Right lobe of liver (tissue), 6 donors: ENCODE measurements around the gene PDLIM5. TPM values are rescaled to one million over a fixed set of nuclear protein-coding genes. Genes with fewer than 3 reads are reported as not detected.

ENCODE experiments used
- ATAC-seq, 4 donors: fragments of 200-7000 bp; cut with Tn5 transposase; one replicate each; pipeline ENCODE4 v1.9.1; 2020; ENCODE audit warnings: mild to moderate bottlenecking in 4 of 4, moderate library complexity in 4 of 4
- DNase-seq, 3 donors: peaks; one replicate each; pipeline ENCODE4 v3.0.0-alpha.2; 2020
- H3K27ac ChIP-seq, 3 donors: fragments of 200-600 bp; one replicate each; pipeline ENCODE4 v1.8.0; 2022
- H3K27me3 ChIP-seq, 2 donors: fragments of 200-600 bp; one replicate each; pipeline ENCODE4 v1.8.0; 2022
- H3K36me3 ChIP-seq, 4 donors: fragments of 200-600 bp; sonication (generic) in 1 of 4; one replicate each; pipeline versions ENCODE4 v1.5.1 to v1.8.0; 2017 to 2022; ENCODE audit warnings: control low read depth in 1 of 4
- H3K4me1 ChIP-seq, 4 donors: fragments of 200-600 bp; sonication (generic) in 1 of 4; one replicate each; pipeline versions ENCODE4 v1.5.1 to v1.8.0; 2017 to 2022; ENCODE audit warnings: control low read depth in 1 of 4
- H3K4me3 ChIP-seq, 3 donors: fragments of 200-600 bp; one replicate each; pipeline ENCODE4 v1.8.0; 2022
- H3K9me3 ChIP-seq, 4 donors: fragments of 200-600 bp; sonication (generic) in 1 of 4; one replicate each; pipeline versions ENCODE4 v1.5.1 to v1.8.0; 2017 to 2022; ENCODE audit warnings: control low read depth in 1 of 4
- CTCF ChIP-seq, 4 donors: fragments of 200-600 bp in 3 of 4; fragments of 450-650 bp in 1 of 4; IDR thresholded peaks; one replicate each; pipeline versions ENCODE4 v1.5.1 to v1.8.0; 2016 to 2022; ENCODE audit warnings: antibody characterized with exemption in 4 of 4, mild to moderate bottlenecking in 2 of 4
- POLR2A ChIP-seq: fragments of 450-650 bp; IDR thresholded peaks from one replicate; pipeline ENCODE4 v1.6.1; 2017; ENCODE audit warnings: antibody characterized with exemption, mild to moderate bottlenecking
- WGBS: methylation state at CpG from one replicate; pipeline ENCODE4 v1.1.6; 2018; ENCODE audit warnings: low coverage, low lambda C conversion rate; ENCODE audit not compliant: insufficient coverage; ENCODE audit errors: missing lambda C conversion rate; 5-methylcytosine and 5-hydroxymethylcytosine counted together
- intact Hi-C, 2 donors: fragments of 100-400 bp; cut with DNase I; formaldehyde crosslinking; loops; one replicate each; pipeline versions ENCODE4 v1.11.2 to v1.14.1; 2022
- total RNA-seq, 6 experiments: library from RNA; depleted of rRNA in 2 of 6; stranded (reverse); fragments of >200 nt in 2 of 6; fragmentation: NEBNext Ultra II Directional in 3 of 6; extraction: Animal tissue kit (Norgen Biotek cat#: 25700) in 3 of 6; gene quantifications; one replicate each; pipeline versions ENCODE4 v1.1.0 to v1.2.4, GENCODE V29; 2016 to 2023
- donor health status: DM: no; HTN: yes; CAD: no.
- donor health status: DM: no; HTN: no; CAD: no.
- donor health status: DM: no; HTN: no; CAD: no.
- donor health status: DM: no; HTN: yes; CAD: no.
- donor health status: DM: no; HTN: yes; CAD: no.

The PDLIM5 gene
- total RNA-seq, 6 experiments from 2014 or later = 71.9 to 135 (median 101) TPM

- Histone ChIP-seq H3K4me1 (peaks cover 0 to 15% (median 0%) of the 10 kb centered on the region in 4 donors), H3K27ac (no peak overlapping the region), H3K9me3 (no peaks in the 10 kb centered on the region), H3K36me3 (no peaks in the 10 kb centered on the region), H3K4me3 (no peak overlapping the region), H3K27me3 (no peaks in the 10 kb centered on the region)
- ATAC-seq (no peak), DNase-seq (no peak)
- TF ChIP-seq CTCF (IDR thresholded peaks at IDR 0.05) = no peak
- no peak for TF ChIP-seq POLR2A
- 98% methylated on average over 4 of the region's 4 CpGs for WGBS
- intact Hi-C loops = no loop called here
These were observed 36.9 kb downstream of the PDLIM5 start for GRCh38 chr4:94488670-94489069.

- ATAC-seq = peak in 1 of 4 donors; percentile 26
- H3K27me3 ChIP-seq = no peaks in the 10 kb centered on the region
- H3K36me3 ChIP-seq = no peaks in the 10 kb centered on the region
- no peak for DNase-seq
- no peak overlapping the region for H3K27ac ChIP-seq
- TF ChIP-seq CTCF (IDR thresholded peaks at IDR 0.05) (no peak), POLR2A (no peak)
- H3K9me3 ChIP-seq = no peaks in the 10 kb centered on the region
- WGBS = 83% methylated on average over 3 of the region's 3 CpGs
- no peak overlapping the region for H3K4me3 ChIP-seq
- H3K4me1 ChIP-seq = peaks cover 0 to 13% (median 0%) of the 10 kb centered on the region in 4 donors
- intact Hi-C loops = no loop called here
These were observed 37.4 kb downstream of the PDLIM5 start for GRCh38 chr4:94489098-94489497.

- no peak for ATAC-seq
- Histone ChIP-seq H3K4me3 (no peak overlapping the region), H3K27me3 (no peaks in the 10 kb centered on the region), H3K9me3 (no peaks in the 10 kb centered on the region), H3K27ac (no peak overlapping the region), H3K4me1 (peaks cover 0 to 13% (median 0%) of the 10 kb centered on the region in 4 donors), H3K36me3 (no peaks in the 10 kb centered on the region)
- WGBS = 96% methylated on average over 1 of the region's 1 CpG
- DNase-seq = no peak
- TF ChIP-seq CTCF (IDR thresholded peaks at IDR 0.05) (no peak), POLR2A (no peak)
- intact Hi-C loops = no loop called here
These were observed 38.7 kb downstream of the PDLIM5 start for GRCh38 chr4:94490437-94490836.

GRCh38 chr4:94491322-94491721 is 39.6 kb downstream of the PDLIM5 start:
- Histone ChIP-seq H3K4me1 (peaks cover 0 to 13% (median 0%) of the 10 kb centered on the region in 4 donors), H3K36me3 (no peaks in the 10 kb centered on the region), H3K27ac (no peak overlapping the region), H3K9me3 (no peaks in the 10 kb centered on the region), H3K27me3 (no peaks in the 10 kb centered on the region), H3K4me3 (no peak overlapping the region)
- intact Hi-C loops = no loop called here
- 73% methylated on average over 2 of the region's 2 CpGs for WGBS
- TF ChIP-seq CTCF (IDR thresholded peaks at IDR 0.05) (no peak), POLR2A (no peak)
- DNase-seq (no peak), ATAC-seq (no peak)

GRCh38 chr4:94495408-94495807 is 43.7 kb downstream of the PDLIM5 start:
- Histone ChIP-seq H3K4me3 (no peak overlapping the region), H3K4me1 (peaks cover 0 to 10% (median 0%) of the 10 kb centered on the region in 4 donors), H3K27me3 (no peaks in the 10 kb centered on the region), H3K36me3 (no peaks in the 10 kb centered on the region), H3K9me3 (no peaks in the 10 kb centered on the region), H3K27ac (no peak overlapping the region)
- 88% methylated on average over 2 of the region's 2 CpGs for WGBS
- ATAC-seq (no peak), DNase-seq (no peak)
- intact Hi-C loops = no loop called here
- TF ChIP-seq CTCF (IDR thresholded peaks at IDR 0.05) (no peak), POLR2A (no peak)
